DMS153 (cell line): ENCODE measurements around the gene IL1RAPL2.
"Not testable (repeated sequence)": the region's sequence is repeated elsewhere in the genome, so short reads cannot be mapped to it uniquely, and the experiment has no call there.

Experiments
- DNase-seq: peaks from one replicate; lab custom pipeline; 2025; lab: John Stamatoyannopoulos, UW

Gene IL1RAPL2

DNA sequence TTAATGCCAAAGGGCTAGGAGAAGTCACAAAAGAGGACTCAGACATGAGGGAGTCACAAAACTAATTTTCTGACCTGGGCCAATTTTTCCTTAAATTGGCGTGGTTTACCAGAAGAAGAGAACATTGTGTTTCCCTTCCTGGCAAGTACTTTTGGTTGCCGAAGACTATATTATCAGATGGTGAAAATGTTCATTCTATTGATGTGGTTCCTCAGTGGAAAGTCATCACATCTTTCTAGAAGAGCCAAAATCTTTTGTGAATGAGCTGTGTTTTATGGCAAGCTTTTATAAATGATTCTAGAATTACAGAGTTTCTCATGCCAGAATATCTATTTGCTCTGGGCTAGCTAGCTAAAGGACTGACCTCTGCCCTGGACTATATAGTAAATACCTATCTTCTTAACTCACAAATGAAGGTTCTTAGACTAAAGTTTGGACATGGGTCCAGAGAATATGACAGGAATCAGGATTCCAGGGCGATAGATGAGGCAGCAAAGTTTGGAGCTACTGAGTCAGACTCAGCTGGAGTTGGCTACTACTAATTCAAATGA, 288.9 kb downstream of the IL1RAPL2 start:
- no peak for DNase-seq

DNA sequence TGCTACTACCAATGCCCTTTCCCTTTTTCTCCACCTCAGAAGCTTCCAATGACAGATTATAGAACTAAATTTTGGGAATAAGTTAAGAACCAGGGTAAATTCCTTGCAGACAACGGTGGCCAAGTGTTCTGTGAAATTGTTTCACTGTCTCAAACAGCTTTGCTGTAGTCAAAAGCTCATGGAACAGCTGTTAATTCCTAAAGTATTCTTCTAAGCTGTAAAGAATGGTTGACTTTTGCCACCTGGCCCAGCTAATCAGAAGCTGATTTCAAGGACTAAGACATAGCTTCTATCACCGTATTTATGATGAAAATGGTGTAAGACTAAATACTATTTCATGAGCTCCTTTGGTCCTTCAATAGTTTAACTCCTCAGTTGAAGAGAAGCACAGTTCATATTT, 297.5 kb downstream of the IL1RAPL2 start:
- DNase-seq: no peak

- no peak for DNase-seq
Measured at GRCh38 chrX:104864296-104864695, 298.3 kb downstream of the IL1RAPL2 start.

GRCh38 chrX:104877504-104877903, 311.5 kb downstream of the IL1RAPL2 start:
- no peak for DNase-seq

DNA sequence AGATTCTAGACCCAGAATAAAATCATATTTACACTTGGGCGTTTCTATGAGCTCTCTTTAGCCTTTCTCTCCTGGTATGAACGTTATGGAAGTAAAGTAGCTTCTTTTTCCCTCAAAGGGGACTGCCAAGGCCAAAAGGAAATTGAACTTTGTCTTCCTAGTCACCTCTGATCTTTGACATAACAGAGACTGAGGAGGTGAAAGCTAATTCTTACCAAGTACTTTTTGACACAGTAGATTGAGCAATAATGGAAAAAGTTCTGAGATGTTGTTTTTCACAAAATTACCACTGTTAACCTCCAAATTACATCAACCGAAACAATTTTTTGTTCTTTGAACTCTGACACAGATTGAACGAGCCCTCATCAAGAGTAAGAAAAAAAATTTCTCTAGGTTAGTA, 336.1 kb downstream of the IL1RAPL2 start:
- DNase-seq: no peak

DNA sequence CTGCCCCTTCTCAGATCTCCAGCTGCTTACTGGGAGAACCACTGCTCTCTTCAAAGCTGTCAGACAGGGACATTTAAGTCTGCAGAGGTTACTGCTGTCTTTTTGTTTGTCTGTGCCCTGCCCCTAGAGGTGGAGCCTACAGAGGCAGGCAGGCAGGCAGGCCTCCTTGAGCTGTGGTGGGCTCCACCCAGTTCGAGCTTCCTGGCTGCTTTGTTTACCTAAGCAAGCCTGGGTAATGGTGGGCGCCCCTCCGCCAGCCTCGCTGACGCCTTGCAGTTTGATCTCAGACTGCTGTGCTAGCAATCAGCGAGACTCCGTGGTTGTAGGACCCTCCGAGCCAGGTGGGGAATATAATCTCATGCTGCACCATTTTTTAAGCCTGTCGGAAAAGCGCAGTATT, 343.7 kb downstream of the IL1RAPL2 start:
- not testable (repeated sequence) for DNase-seq

DNA sequence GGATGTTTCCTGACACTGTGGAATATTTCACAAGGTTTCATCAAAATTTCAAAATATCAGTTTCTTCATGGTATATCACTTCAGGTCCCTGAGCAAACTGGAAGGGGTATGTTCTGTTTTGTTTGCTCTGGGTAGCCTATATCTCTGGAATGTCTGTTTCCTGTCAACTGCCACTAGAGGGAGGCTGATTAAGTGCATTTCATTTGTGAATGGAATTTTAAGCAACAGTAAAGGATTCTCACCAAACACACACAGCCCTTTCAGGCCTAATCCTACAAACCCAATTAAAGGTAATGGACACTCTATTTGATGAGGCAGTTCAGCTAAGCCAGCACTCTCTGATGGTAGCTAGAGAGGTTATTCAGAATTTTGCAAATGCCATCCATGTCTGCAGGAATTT, 347.3 kb downstream of the IL1RAPL2 start:
- DNase-seq: no peak

GRCh38 chrX:104914686-104915085, 348.7 kb downstream of the IL1RAPL2 start:
- not testable (repeated sequence) for DNase-seq

DNA sequence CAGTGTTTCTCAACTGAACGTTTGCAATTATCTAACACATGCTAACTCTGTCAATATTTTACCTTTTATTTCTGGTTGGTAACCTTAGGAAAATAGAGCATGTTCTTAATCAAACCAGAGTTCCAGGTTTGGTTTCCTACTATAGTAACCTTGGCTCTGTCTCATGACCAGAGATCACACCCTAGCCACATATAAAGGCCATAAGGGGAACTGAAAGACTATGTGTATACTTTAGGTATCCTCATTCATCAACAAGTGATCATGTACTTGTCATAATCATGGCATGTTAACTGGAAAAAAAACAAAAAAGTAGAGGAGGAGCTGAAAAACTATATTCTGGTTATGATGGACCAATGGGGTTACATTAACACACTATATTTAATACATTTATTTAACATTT, 352.1 kb downstream of the IL1RAPL2 start:
- no peak for DNase-seq

DNA sequence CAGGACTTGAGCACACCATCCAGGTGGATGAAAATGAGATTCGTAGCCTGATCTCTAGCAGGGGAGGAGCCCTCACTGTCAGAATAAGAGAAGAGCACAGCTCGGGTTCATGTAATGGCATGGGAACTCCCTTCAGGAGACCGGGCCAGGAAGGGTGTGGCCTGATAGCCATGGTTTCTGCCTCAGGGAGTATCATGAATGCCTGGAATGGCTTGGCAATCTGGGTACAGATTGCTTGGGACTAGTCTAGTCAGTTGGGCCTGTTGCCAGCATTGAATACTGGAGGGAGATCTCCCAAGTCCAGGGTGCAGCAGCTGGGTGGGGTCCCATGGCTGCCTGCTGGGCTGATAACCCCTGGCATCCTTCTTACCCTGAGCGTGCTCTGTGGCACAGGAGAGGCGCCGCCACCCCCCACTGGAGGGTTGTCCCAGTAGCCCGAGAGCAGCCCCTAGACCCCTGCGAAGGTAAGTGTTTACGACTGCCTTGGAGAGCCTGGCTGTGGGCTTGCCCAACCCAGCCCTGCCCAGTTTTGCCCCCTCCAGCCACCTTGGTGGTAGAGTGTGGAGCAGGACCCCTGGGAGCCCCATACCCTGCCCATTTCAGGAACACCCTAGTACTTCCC, 355.7 kb downstream of the IL1RAPL2 start:
- DNase-seq: no peak

GRCh38 chrX:104922206-104922621, 356.2 kb downstream of the IL1RAPL2 start:
- peak; percentile 26 for DNase-seq

DNA sequence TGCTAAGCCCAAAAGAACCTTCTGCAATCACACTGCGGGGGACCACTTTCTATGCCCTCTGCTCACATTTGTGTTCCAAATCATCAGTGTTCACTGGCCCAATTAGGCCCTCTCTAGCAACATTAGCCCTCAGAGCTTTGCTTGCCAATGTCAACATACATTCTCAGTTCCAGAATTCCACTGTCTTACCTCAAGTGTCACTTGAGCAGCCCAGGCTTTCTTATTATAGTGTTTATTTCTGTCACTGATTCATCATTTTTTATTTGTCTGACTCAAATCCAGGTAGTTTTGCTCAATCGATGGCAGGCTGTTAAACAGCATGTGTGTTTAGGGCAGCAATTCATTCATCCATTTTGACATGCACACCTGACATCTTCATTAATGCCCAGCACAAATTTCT, 363.3 kb downstream of the IL1RAPL2 start:
- no peak for DNase-seq

DNA sequence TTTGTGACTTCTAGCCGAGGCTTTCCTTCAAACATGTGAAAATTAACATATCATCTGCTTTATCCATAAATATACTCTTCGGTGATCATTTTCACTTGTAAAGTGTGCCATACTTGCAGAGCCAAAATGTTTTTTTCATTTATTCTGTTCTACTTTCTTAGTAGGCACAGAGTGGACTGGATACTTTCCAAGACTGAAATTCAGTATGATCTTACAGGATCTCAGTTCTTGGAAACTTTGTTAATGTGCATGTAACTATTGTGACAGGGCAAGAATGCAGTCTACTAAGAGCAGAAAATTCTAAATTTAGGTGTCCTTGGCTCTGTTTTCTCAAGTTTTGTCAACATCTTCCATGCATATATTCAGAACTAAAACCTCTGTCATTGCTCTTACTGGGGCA, 369.6 kb downstream of the IL1RAPL2 start:
- no peak for DNase-seq

- DNase-seq: no peak
Measured at GRCh38 chrX:104953251-104953650, 387.3 kb downstream of the IL1RAPL2 start.

DNA sequence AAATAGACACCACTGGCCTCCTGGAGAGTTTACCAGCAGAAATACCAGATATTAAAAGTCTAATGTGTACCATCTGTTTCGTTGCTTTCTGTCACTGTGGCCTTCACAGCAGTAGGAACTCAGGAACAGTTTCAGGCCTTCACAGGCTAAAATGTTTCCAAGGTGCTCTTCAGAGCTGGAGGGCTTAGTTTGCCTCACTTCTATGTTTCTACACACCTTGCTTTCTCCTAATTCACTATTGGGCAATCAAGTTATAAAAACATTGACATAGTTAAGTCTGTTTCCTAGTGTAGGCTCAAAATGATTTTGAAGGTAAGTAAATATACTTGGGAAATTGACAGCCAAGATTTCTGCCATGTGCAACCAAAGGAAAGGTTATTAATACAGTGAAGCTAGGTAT, 395.9 kb downstream of the IL1RAPL2 start:
- no peak for DNase-seq

DNA sequence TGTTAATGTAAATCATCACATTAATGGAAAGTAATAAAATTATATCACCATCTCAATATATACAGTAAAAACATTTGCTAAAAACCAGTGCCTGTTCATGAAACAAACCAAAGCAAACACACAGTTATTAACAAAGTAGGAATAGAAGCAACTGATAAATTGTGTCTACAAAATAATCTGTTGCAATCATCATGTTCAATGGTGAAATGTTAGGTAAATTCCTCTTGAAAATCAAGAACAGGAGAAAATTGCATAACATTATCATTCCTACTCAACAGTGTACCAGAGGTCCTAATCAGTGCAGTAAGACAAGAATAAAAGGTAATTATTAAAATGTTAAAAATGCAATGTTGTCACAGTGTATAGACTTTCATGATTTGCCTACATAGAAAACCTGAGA, 402.2 kb downstream of the IL1RAPL2 start:
- DNase-seq: no peak

DNA sequence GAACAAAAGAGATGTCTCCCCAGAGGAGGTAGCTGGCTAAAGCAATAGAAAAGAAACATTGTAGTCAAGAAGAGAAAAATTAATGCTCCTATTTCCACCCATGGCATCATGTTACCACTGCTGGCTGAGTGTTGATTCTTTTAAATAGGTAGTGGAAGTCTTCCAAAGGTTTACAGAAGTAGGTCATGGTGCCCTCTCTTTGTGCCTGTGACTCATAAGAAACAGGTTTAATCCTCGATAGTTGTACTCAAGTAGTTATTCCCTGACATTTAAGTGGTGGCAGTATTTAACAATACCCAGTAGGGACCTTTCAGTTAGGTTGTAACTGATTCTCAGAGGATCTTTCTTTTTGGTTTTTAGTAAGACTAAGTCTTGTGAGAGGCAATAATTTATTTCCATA, 406.7 kb downstream of the IL1RAPL2 start:
- DNase-seq: no peak

DNA sequence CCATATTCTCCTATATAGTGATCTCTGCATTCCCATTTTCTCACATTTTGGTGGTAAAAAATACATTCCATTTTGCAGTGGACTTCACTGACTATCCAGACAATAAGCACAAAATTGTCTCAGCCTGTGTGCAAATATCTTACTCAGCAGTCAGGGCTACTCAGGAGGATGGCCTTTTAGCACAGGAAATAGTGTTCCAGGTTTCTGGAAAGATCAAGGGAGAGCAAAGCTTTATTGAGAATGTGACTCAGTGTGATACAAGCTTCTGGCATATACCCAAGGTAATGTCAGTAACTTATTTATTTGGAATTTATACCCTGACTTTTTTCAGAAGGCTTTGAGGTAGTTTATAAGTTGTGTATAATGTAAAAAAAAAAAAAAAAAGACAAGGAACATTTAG, 421.1 kb downstream of the IL1RAPL2 start:
- no peak for DNase-seq

- DNase-seq: no peak
Measured at GRCh38 chrX:104988038-104988437, 422.0 kb downstream of the IL1RAPL2 start.

DNA sequence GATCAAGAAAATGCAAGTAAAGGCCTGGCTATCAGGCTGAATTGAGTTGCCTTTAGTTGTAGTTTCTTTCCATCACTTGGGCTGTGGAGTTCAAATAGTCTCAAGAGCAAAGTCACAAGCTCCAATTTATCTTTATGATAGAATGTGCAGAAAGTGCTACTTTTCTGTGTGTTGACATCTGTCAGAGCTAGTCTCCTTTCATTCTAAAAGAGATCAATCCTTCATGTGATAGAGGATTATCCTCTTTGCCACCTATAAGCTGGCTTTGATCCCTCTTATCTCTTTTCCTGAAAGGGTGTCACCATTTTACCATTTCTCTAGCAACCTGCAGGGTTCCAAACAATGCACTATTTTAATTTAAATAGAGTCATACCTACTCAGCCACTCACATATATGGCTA, 429.5 kb downstream of the IL1RAPL2 start:
- no peak for DNase-seq

- no peak for DNase-seq
Measured at GRCh38 chrX:105006103-105006502, 440.1 kb downstream of the IL1RAPL2 start.

- DNase-seq: no peak
Measured at GRCh38 chrX:105006996-105007395, 441.0 kb downstream of the IL1RAPL2 start.

GRCh38 chrX:105013719-105014118, 447.7 kb downstream of the IL1RAPL2 start:
- no peak for DNase-seq

DNA sequence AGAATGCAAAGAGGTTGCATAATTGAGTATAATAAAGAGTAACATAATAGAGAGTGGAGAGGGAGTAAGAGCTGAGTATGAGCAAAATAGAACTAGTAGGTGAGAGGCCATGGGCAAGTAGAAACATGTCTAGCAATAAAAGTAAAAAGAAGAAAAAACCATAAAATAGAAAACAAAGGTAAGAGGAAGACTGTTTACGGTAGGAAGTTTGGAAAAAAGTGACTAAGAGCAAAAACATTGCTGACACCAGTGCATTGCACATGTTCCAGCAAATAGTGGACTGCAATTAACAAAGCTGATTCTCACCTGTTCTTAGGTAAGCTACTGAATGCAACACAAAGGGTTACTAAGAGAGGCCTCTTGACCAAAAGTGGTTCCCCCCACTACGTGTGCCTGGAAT, 451.6 kb downstream of the IL1RAPL2 start:
- no peak for DNase-seq
